Renal cortex interstitium (tissue), 11 donors: ENCODE results near the gene IDUA. TPM values are rescaled to one million over a fixed set of nuclear protein-coding genes. Genes with fewer than 3 reads are reported as not detected.

ENCODE experiments used
- DNase-seq, 11 donors: peaks; one replicate each; pipeline ENCODE4 v3.0.0-alpha.2; 2013; ENCODE audit warnings: low read depth in 9 of 11, low spot score in 4 of 11; ENCODE audit errors: extremely low read depth in 1 of 11
- polyA plus RNA-seq, 3 donors: library from polyadenylated mRNA; unstranded; fragments of 120-200 nt; gene quantifications; one replicate each; pipeline ENCODE4 v1.2.1, GENCODE V29; 2013; ENCODE audit not compliant: insufficient read length in 3 of 3

The IDUA gene
- polyA plus RNA-seq, 3 donors = 11.5 to 19.0 (median 17.4) TPM

DNA sequence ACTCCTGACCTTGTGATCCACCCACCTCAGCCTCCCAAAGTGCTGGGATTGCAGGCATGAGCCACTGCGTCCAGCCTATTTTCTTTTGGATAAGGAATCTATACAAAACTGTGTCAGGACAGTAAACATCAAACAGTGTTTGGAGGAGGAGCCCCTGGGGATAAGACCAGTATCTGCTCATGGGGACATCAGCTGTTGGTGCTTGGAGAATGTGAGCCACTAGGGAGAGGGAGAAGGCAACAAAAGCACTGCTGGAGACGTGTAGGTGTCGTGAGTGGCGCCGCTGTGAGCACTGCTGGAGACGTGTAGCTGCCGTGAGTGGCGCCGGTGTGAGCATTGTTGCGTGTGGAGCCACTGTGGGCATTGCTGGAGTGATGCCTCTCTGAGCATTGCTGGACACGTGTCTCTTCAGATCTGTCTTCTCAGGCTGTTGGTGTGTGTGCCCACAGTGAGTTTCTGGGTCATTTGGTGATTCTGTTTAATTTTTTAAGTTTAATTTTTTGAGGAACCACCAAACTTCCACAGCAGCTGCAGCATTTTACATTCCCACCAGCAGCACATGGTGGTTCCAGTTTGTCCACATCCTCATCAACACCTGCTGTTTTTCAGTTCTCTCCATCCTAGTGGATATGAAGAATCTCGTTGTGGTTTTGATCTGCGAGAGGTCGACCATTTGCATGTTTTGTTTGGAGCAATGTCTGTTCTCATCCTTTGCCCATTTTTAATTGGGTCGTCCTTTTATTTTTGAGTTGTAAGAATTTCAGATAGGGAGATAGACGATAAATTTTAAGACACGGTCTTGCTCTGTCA is 32.4 kb upstream of the IDUA start:
- DNase-seq = no peak

DNA sequence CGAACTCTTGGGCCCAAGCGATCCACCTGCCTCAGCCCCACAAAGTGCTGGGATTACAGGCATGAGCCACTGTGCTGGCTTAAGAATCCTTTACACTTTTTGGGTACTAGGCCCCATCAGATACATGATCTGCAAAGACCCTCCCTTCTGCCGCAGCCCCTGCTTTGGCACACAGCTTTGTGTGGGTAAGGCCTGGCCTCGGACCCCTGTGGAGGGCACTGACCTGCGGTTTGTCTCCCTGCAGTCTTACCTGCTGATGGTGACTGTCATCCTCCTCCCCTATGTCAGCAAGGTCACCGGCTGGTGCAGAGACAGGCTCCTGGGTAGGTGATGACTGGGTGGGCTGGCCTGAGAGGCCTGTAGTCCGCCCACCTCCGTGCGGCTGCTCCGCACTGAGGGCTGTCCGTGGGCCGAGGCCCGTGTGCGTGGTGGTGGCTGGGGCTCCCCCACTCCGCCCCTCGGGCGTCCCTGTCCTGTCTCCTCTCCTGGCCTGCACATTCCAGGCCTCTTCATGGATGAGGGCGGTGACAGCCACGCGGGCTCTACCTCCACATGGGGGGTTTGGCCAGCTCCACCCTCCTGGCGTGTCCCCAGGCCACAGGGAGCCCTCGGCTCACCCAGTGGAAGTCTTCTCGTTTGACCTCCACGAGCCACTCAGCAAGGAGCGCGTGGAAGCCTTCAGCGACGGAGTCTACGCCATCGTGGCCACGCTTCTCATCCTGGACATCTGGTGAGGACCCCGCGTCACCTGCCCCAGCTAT is 31.5 kb upstream of the IDUA start:
- no peak for DNase-seq

DNA sequence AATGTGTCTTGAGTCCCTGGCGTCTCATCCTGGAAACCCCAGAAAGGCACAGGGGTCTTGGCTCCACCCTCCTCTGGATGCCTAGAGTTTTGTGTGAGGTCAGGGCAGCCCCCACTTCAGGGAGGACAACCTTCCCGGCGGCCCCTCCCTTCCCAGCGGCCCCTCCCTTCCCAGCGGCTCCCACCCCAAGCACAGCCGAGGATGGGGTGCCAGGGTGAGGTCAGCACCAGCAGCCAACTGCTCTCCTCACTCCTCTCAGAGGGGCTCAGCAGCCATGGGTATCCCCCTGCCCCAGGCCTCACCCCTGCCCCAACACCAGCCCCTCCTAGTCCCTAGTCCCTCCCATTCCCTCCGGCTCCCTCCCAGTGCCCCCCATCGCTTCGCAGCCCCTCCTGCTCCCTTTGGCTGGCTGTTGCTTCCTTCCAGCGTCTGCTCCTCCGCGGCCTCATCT is 30.9 kb upstream of the IDUA start:
- no peak for DNase-seq

DNA sequence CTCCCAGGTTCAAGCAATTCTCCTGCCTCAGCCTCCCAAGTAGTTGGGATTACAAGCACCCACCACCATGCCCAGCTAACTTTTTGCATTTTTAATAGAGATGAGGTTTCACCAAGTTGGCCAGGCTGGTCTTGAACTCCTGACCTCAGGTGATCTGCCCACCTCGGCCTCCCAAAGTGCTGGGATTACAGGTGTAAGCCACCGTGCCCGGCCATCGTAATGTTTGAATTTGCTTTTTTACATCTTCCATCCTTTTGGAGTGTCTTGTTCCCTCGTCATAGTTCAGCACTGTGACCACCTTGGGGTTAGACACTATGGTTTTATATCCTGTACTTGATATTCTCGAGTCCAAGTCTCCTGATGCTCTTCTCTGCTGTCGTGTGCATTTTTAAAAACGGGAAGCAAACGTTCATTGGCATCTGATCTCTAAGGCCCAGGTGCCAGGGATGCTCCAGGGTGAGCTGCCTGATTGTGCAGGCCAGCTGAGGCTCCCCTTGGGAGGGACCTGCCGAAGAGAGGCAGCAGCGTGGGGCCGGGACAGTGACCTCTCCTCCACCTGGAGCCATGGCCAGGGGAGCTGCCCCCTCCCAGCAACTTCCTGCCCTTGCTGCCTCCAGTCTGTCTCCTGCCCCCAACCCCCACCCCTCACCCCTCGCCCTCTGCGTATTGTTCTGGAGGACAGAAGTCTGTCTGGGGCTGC is 30.2 kb upstream of the IDUA start:
- no peak for DNase-seq

DNA sequence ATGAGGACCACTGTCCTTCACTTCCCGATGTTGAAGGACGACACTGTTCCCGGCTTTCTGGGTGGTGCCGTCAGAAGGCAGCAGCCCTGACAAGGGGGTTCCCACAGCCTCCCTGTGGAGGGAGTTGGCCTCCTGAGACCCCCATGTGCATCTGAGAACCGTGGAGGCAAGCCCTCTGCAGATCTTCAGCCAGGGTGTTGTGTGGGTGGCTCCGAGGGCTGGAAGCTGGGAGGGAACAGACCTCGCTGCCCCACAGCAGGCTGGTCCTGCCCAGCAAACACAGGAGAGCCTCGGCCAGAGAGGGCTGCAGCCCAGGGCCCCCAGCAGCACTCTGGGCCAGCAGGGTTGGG is 29.6 kb upstream of the IDUA start:
- DNase-seq = no peak

DNA sequence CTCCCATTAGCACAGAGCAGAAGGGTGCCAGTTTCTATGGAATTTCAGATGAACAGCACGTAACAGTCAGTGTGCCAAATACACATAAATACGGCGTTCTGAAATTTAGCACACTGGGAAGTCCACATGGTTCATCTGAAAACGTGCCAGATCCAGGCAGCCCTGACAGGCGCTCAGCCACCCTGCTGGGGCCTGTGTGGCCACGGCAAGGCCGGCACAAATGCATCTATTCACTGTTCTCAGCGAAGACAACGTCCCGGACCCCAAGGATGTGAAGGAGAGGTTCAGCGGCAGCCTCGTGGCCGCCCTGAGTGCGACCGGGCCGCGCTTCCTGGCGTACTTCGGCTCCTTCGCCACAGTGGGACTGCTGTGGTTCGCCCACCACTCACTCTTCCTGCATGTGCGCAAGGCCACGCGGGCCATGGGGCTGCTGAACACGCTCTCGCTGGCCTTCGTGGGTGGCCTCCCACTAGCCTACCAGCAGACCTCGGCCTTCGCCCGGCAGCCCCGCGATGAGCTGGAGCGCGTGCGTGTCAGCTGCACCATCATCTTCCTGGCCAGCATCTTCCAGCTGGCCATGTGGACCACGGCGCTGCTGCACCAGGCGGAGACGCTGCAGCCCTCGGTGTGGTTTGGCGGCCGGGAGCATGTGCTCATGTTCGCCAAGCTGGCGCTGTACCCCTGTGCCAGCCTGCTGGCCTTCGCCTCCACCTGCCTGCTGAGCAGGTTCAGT is 29.1 kb upstream of the IDUA start:
- DNase-seq = no peak

DNA sequence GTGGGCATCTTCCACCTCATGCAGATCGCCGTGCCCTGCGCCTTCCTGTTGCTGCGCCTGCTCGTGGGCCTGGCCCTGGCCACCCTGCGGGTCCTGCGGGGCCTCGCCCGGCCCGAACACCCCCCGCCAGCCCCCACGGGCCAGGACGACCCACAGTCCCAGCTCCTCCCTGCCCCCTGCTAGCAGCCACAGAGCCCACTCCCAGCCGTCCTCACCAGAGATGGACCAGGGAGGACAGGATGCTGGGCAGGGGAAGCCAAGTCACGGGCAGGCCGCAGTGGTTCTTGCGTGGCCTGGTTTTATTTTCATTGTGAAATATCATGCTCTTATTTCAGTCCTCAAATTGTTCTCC is 28.6 kb upstream of the IDUA start:
- DNase-seq = no peak

DNA sequence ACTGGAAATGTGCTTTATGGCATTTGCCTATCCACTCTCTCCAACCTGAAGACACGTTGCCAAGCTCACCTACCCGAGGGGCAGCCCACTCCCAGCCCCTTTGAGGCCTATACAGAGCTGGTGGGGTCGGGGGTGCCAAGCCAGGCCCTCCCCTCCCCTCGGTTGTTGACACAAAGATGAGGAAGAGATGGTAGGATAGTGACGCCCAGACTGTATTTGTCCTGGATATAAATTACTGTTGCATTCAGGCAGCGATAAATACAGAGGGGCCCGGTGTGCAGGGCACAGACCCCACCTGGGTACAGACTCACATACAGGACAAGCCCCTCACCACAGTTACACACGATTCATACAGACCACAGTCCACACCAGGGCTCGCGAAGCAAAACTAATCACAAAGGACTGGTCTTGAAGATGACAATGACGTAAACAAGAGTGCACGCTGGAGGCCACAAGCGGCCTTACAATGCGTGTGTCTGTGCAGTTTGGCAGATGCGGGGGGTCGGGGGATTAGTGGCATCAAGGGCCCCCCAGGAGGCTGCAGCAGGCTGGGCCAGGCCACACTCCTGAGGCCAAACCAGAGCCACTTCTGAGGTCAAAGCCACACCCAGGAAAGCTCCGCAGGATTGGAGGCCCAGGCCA is 28.0 kb upstream of the IDUA start:
- no peak for DNase-seq

DNA sequence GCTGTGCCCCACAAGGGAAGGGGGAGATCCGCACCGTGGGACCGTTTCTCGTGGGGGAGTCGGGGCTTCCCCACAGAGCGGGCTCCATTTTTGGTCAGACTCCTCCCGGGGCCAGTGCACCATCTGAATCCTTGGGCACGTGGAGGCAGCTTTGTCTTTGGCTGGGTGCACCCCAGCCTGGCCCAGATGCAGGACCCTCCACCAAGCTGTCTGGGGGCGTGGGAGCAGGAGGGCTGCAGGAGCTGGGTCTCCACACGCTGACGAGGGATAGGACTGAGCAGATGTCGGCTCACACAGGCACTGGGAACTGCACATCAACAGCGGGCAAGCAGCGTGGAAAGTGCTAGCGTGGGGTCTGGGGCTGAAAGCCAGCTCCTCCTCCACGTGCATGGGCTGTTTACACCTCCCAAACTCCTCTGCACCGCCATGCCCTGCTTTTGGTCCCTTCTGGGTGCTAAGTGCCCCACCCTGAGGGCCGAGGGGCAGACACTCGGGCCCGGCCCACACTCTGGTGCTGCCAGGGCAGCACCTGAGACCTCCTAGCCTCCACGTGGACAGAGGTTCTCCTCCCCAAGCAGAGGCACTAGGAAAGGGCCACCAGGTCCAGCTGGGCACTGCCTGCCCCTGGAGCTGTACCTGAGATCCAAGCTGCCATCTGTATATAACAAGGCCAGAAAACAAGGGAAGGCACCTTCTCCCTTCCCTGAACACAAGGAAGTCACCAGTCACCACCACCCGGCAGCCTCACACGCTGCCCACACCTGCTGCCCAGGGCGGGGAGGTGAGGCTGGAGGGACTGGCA is 27.3 kb upstream of the IDUA start:
- DNase-seq = no peak

DNA sequence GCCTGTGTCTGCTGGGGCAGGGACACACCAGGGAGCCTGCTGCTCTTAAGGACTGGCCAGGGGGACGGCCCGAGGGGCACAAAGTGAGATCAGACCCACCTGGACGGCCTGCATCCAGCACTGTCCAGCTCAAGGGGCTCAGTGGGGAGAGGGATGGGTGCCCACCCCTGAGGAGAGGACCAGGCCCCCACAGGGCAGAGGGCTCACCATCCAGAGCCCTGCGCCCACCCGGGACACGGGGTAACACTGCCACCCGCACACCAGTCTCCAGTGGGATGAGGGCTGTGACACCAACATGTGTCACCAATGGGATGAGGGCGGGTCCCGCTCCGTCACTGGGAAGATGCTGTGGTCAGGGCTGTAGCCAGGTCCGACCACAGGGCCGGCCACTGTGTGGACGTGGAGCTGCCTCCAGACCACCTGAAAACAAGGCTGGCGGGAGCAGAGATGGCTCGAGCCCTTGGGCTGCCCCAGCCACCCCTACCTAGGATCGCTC is 26.7 kb upstream of the IDUA start:
- no peak for DNase-seq

DNA sequence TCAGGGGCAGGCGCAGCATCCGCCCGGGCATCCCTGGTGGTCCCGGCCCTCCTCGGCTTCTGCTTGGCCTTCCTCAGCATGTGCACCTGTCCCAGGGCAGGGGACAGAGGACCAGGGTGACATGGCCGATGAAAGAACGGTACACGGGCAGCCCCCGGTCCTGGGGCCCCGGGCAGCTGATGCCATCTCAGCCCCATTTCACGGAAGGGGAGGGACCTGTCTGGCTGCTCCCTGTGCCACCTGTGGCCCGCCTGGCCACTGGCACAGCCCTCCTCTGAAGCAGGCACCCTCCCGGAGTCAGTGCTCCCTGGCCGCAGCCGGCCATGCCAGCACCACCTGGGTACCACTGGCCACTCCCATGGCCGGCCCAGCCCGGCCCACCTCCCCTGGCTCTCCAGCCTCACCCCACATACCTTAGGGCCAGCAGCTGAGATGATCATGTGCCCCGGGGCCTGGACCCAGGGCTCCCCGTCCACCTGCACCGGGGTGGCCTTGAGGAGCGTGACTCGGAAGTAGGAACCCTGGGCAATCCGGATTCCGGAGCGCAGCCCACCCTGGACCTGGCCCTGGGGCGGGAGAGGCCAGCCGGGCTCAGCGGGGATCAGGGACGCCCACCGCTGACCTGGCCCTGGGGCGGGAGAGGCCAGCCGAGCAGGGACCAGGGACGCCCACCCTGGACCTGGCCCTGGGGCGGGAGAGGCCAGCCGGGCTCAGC is 26.1 kb upstream of the IDUA start:
- DNase-seq = no peak

DNA sequence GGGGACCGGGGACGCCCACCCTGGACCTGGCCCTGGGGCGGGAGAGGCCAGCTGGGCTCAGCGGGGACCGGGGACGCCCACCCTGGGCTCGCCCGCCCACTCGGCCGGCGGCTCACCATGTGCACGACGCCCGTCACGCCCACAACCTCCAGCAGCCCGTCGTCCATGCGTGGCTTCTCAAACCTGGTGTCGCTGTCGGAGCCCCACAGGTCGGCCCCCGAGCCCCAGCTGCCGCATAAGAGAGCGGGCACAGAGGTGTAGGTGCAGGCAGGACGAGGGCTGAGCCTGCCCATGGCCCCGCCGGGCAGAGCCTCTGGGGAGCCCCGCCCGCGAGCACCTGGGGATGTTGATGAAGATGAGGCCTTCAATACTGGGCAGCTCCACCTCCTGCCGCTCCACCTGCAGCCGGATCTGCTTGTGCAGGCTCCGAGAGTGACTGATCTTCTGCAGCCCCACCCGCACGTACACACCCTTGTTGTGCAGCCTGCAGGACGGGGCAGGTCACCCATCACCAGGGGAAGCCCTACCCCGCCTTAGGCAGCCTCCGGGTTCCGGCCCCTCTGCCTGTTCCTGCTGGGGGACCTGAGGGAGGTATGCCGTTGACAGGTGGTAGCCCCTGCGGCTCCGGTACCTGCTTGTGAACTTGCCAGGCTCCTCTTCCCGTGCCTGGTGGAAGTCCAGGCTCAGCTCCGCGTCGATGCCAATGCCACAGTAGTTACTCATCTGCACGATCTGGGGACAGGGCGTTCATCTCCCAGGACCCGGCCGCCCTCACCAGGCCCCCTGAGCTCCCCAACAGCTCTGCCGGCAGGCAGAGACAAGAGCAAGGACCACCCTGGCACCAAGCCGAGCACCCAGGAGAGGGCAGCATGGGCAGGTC is 25.3 kb upstream of the IDUA start:
- DNase-seq = no peak

DNA sequence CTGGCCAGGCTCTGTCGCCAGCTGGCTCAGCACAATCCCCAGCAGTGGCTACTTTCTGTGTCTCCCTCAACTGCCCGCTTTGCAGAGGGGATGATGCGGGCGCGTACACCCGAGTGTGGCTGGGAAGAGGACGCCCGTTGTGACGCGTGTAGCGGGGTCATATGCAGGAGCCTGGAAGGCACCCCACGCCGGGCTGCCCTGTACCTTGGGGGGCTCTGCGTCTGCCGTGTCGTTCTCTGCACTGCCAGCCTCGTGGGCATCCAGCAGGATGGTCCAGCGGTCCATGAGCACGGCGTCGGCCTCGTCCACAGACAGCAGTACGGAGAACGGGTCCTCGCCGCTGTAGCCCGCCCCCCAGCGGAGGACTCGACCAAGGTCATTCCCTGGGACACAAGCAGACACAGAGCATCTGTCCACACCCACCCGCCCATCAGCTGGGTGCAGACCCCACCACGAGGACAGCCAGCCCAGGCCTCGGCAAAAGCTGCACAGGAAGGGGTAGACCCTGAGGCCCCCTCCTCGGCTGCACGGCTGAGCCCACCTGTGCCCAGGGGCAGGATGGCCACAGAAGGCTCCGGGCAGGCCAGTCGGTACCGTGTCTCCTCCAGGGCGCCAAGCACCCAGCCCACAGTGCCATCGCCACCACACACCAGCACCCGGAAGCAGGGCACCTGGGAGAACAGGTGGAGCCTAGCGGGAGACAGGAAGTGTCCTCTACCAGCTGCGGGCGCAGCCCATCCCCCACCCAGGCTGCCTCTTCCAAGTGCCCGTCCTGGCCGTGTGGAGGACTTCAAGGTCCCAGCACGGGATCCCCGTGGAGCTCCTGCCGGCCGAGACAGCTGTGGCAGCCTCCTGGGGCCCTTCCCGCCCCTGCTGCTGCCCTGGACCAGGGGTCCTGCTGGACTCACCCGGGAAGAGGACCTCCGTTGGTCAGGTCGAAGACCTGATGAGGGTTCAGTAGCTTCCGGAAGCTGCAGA is 24.3 kb upstream of the IDUA start:
- DNase-seq = no peak

DNA sequence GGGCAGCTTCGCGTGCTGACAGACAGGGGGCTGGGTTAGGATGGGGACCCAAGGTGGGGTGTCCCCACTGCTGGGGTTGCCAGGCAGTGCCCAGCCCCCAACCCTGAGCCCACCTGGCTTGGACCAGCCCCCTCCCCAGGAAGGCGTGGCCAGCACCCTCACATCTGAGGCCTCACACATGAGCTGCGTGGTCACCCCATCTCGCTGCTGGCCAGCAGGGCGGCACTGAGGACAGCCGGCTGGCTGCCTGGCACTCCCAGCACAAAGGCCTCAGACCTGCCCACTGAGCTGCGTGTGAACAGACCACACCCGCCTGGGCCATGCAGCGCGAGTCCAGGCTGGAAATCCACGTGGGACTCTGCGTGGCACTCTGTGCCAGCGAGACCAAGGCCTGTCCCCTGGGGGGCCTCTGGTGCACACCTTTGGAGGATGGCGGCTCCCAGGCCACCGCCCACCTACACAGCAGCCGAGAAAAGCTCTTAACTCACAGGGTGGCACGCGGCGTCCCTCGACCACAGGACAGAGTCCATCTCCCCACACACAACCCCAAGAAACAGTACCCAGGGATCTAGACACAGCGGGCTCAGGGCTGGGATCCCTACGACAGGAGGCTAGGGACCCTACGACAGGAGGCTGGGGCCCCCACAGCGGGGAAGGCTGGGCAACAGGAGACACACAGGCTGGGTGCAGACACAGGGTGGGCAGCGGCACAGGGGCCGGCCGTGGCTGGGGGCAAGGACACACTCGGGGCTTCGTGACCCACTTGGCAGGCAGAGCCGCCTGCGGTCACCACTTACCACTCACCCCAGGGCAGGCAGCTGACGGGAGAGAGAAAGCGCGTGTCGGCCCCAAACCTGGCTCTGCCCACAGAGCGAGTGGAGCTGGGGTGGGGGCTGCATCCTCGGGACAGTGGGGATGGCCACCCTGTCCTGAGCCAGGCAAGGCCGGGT is 23.3 kb upstream of the IDUA start:
- DNase-seq = no peak
